Fibroblast of the aortic adventitia (primary cell): Measurements from ENCODE around the gene BAX. TPM values are rescaled to one million over a fixed set of nuclear protein-coding genes. Genes with fewer than 3 reads are reported as not detected.

Source experiments
- DNase-seq: peaks from one replicate; pipeline ENCODE4 v3.0.0-alpha.2; 2010; ENCODE audit warnings: low read depth
- H3K4me3 ChIP-seq: 2 replicates; pipeline ENCODE4 v1.5.1; 2011; ENCODE audit warnings: low read depth, mild to moderate bottlenecking, control low read depth, low read length, moderate library complexity
- small RNA-seq: library from RNA; depleted of rRNA; stranded (forward); fragments of <200 nt; gene quantifications from one replicate; pipeline ENCODE3, GENCODE V24; 2012
- total RNA-seq: library from RNA; depleted of rRNA; stranded (reverse); fragments of >200 nt; gene quantifications from 2 replicates; pipeline ENCODE4 v1.2.3, GENCODE V29; 2012; ENCODE audit warnings: low replicate concordance
- TF ChIP-seq, protein P1 (sequence below): IDR thresholded peaks from 2 replicates; pipeline ENCODE4 v1.5.1; 2011; ENCODE audit warnings: mild to moderate bottlenecking, low read length, control low read depth, inconsistent platforms; ENCODE audit not compliant: insufficient read depth

The BAX gene
- total RNA-seq, 1 donor = 45.8 TPM

GRCh38 chr19:49004133-49004532 is 49.5 kb downstream of the BAX start:
- TF ChIP-seq, protein P1, sequence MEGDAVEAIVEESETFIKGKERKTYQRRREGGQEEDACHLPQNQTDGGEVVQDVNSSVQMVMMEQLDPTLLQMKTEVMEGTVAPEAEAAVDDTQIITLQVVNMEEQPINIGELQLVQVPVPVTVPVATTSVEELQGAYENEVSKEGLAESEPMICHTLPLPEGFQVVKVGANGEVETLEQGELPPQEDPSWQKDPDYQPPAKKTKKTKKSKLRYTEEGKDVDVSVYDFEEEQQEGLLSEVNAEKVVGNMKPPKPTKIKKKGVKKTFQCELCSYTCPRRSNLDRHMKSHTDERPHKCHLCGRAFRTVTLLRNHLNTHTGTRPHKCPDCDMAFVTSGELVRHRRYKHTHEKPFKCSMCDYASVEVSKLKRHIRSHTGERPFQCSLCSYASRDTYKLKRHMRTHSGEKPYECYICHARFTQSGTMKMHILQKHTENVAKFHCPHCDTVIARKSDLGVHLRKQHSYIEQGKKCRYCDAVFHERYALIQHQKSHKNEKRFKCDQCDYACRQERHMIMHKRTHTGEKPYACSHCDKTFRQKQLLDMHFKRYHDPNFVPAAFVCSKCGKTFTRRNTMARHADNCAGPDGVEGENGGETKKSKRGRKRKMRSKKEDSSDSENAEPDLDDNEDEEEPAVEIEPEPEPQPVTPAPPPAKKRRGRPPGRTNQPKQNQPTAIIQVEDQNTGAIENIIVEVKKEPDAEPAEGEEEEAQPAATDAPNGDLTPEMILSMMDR = no peak
- no peak overlapping the region for H3K4me3 ChIP-seq
- no peak for DNase-seq

- no peak for DNase-seq
- TF ChIP-seq, protein P1 = no peak
- no peak overlapping the region for H3K4me3 ChIP-seq
Measured at GRCh38 chr19:49004964-49005614, 50.4 kb downstream of the BAX start.

DNA sequence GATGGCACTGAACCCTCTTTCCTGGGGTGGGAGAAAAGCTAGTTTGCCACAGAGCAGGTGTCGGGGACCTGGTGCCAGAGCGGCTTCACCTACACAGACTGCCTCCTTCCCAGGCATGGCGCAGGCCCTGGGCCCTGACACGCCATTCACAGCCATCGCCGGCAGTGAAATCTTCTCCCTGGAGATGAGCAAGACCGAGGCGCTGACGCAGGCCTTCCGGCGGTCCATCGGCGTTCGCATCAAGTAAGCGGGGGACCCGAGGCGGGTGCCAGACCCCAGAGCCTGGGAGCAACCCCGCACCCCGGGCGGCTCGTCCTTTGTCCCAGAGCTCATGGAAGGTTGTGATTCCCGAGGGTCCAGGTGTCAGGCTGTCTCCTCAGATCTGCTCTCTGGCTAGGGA is 52.2 kb downstream of the BAX start:
- DNase-seq = no peak
- TF ChIP-seq, protein P1 = no peak
- no peak overlapping the region for H3K4me3 ChIP-seq

- DNase-seq = no peak
- H3K4me3 ChIP-seq = no peak overlapping the region
- TF ChIP-seq, protein P1 = no peak
Measured at GRCh38 chr19:49009828-49010227, 55.2 kb downstream of the BAX start.

- TF ChIP-seq, protein P1 = no peak
- H3K4me3 ChIP-seq = no peak overlapping the region
- DNase-seq = no peak
Measured at GRCh38 chr19:49010453-49010852, 55.8 kb downstream of the BAX start.

GRCh38 chr19:49011194-49011593 is 56.5 kb downstream of the BAX start:
- TF ChIP-seq, protein P1 = no peak
- DNase-seq = no peak
- H3K4me3 ChIP-seq = no peak overlapping the region

Small RNA genes within 50 kb of the gene (small RNA-seq; reads per million reads assigned to genes)
- gene AC026803.1 = not detected
- not detected for gene MIR6798

Other genes with a start within 250 kb of the BAX start
- 2.5 and 8.0 TPM in 2 replicates for gene MAMSTR, start 235.2 kb upstream of the BAX start, total RNA-seq
- gene RASIP1, start 214.3 kb upstream of the BAX start, total RNA-seq = 0.16 and 0.45 TPM in 2 replicates
- not detected in 2 replicates for gene IZUMO1, start 208.0 kb upstream of the BAX start, total RNA-seq
- under 0.01 TPM in 1 of 2 replicates, not detected in the other for gene FUT1, start 202.2 kb upstream of the BAX start, total RNA-seq
- not detected in 2 replicates for gene FGF21, start 199.4 kb upstream of the BAX start, total RNA-seq
- 9.6 and 30.4 TPM in 2 replicates for gene BCAT2, start 143.8 kb upstream of the BAX start, total RNA-seq
- gene HSD17B14, start 118.4 kb upstream of the BAX start, total RNA-seq = 3.6 and 25.5 TPM in 2 replicates
- 28.9 and 44.0 TPM in 2 replicates for gene PLEKHA4, start 86.3 kb upstream of the BAX start, total RNA-seq
- gene PPP1R15A, start 82.5 kb upstream of the BAX start, total RNA-seq = 45.8 and 53.6 TPM in 2 replicates
- gene TULP2, start 56.1 kb upstream of the BAX start, total RNA-seq = 0.54 TPM in 1 of 2 replicates, not detected in the other
- gene NUCB1, start 54.6 kb upstream of the BAX start, total RNA-seq = 267 and 932 TPM in 2 replicates
- not detected in 2 replicates for gene DHDH, start 21.2 kb upstream of the BAX start, total RNA-seq
- gene FTL, start 10.4 kb downstream of the BAX start, total RNA-seq = 5,494 and 8,302 TPM in 2 replicates
- 5.5 and 38.6 TPM in 2 replicates for gene GYS1, start 38.4 kb downstream of the BAX start, total RNA-seq
- 16.3 and 119 TPM in 2 replicates for gene RUVBL2, start 39.0 kb downstream of the BAX start, total RNA-seq
- not detected in 2 replicates for gene LHB, start 62.2 kb downstream of the BAX start, total RNA-seq
- not detected in 2 replicates for gene CGB3, start 69.5 kb downstream of the BAX start, total RNA-seq
- gene CGB2, start 77.0 kb downstream of the BAX start, total RNA-seq = not detected in 2 replicates
- not detected in 2 replicates for gene CGB1, start 82.0 kb downstream of the BAX start, total RNA-seq
- gene CGB5, start 89.0 kb downstream of the BAX start, total RNA-seq = not detected in 2 replicates
- not detected in 2 replicates for gene CGB8, start 94.2 kb downstream of the BAX start, total RNA-seq
- gene CGB7, start 102.9 kb downstream of the BAX start, total RNA-seq = 0.09 TPM in 1 of 2 replicates, not detected in the other
- not detected in 2 replicates for gene NTF4, start 109.9 kb downstream of the BAX start, total RNA-seq
- gene KCNA7, start 117.8 kb downstream of the BAX start, total RNA-seq = not detected in 2 replicates
- gene SNRNP70, start 130.6 kb downstream of the BAX start, total RNA-seq = 111 and 129 TPM in 2 replicates
- gene LIN7B, start 159.5 kb downstream of the BAX start, total RNA-seq = 2.2 and 3.7 TPM in 2 replicates
- 0.41 and 0.54 TPM in 2 replicates for gene C19orf73, start 164.3 kb downstream of the BAX start, total RNA-seq
- gene PPFIA3, start 164.7 kb downstream of the BAX start, total RNA-seq = 0.99 and 2.4 TPM in 2 replicates
- not detected in 2 replicates for gene HRC, start 200.5 kb downstream of the BAX start, total RNA-seq
- 14.0 and 15.0 TPM in 2 replicates for gene TRPM4, start 202.9 kb downstream of the BAX start, total RNA-seq